Left lung (tissue), 10 donors: ENCODE results near the gene DDA1. TPM values are rescaled to one million over a fixed set of nuclear protein-coding genes. Genes with fewer than 3 reads are reported as not detected.
A peak's percentile ranks its signal among the peaks of the same experiment; 100 is the strongest.

Source experiments
- ATAC-seq: fragments of 200-7000 bp; cut with Tn5 transposase; one replicate; pipeline ENCODE4 v1.9.1; 2020; ENCODE audit warnings: moderate library complexity
- DNase-seq, 4 donors: peaks; one replicate each; pipeline ENCODE4 v3.0.0-alpha.2; 2013 to 2020
- H3K27ac ChIP-seq, 2 donors: fragments of 200-600 bp; sonication (generic) in 1 of 2; one replicate each; pipeline versions ENCODE4 v1.5.0 to v1.8.0; 2020 to 2021
- H3K27me3 ChIP-seq, 2 donors: fragments of 200-600 bp; sonication (generic) in 1 of 2; one replicate each; pipeline versions ENCODE4 v1.5.0 to v1.8.0; 2020 to 2021
- H3K36me3 ChIP-seq, 2 donors: fragments of 200-600 bp; sonication (generic) in 1 of 2; one replicate each; pipeline versions ENCODE4 v1.5.0 to v1.8.0; 2020 to 2021
- H3K4me1 ChIP-seq, 2 donors: fragments of 200-600 bp; one replicate each; pipeline ENCODE4 v1.8.0; 2021
- H3K4me3 ChIP-seq, 2 donors: fragments of 200-600 bp; sonication (generic) in 1 of 2; one replicate each; pipeline versions ENCODE4 v1.5.0 to v1.8.0; 2020 to 2021; ENCODE audit warnings: mild to moderate bottlenecking in 1 of 2
- H3K9me3 ChIP-seq, 2 donors: fragments of 200-600 bp; sonication (generic) in 1 of 2; one replicate each; pipeline versions ENCODE4 v1.5.0 to v1.8.0; 2020 to 2021
- CTCF ChIP-seq, 2 donors: fragments of 200-600 bp; sonication (generic) in 1 of 2; IDR thresholded peaks; one replicate each; pipeline versions ENCODE4 v1.5.0 to v1.8.0; 2021; ENCODE audit warnings: antibody characterized with exemption in 2 of 2
- intact Hi-C, 2 donors: fragments of 100-400 bp; cut with DNase I; formaldehyde crosslinking; loops; one replicate each; pipeline versions ENCODE4 v1.11.2 to v1.14.2; 2022
- polyA plus RNA-seq, 6 donors: library from polyadenylated mRNA; unstranded; fragments of 120-200 nt; gene quantifications; one replicate each; pipeline ENCODE4 v1.2.1, GENCODE V29; 2013; ENCODE audit not compliant: insufficient read length in 6 of 6
- total RNA-seq, 2 donors: library from RNA; stranded (reverse); fragmentation: NEBNext Ultra II Directional; extraction: Animal tissue kit (Norgen Biotek cat#: 25700); gene quantifications; one replicate each; pipeline ENCODE4 v1.2.1, GENCODE V29; 2021
- donor health status: DM: no; HTN: yes; CAD: no.
- donor health status: DM: no; HTN: no; CAD: no.

The DDA1 gene
- total and polyA plus RNA-seq, 8 donors, result 24.7 to 44.1 (median 33.0) TPM

GRCh38 chr19:17263712-17264640 is 45.4 kb upstream of the DDA1 start:
- H3K4me1 ChIP-seq, result peaks cover 6 to 17% of the 10 kb centered on the region in 2 donors

GRCh38 chr19:17264641-17264979 is 44.8 kb upstream of the DDA1 start, which contains the start of gene USHBP1:
TSS of gene USHBP1 (minus strand) at chr19:17264745. CDS start at chr19:17264299, 446 bp downstream.
- ATAC-seq (no peak), DNase-seq (no peak)
- no peaks in the 10 kb centered on the region for H3K9me3 ChIP-seq
- H3K36me3 ChIP-seq, result peaks cover 0 to 13% of the 10 kb centered on the region in 2 donors
- peaks cover 6 to 18% of the 10 kb centered on the region in 2 donors for H3K4me1 ChIP-seq
- peak within 1 kb of the TSS; percentile 57 to 74 for H3K27ac ChIP-seq
- peak within 1 kb of the TSS in 1 of 2 donors; percentile 44 for H3K4me3 ChIP-seq
- H3K27me3 ChIP-seq, result no peaks in the 10 kb centered on the region
- no peak for TF ChIP-seq CTCF (IDR thresholded peaks at IDR 0.05)
- intact Hi-C loops, result no loop called here

More at GRCh38 chr19:17263712-17264640, 45.4 kb upstream of the DDA1 start:
- no peak for TF ChIP-seq CTCF (IDR thresholded peaks at IDR 0.05)
- DNase-seq (no peak), ATAC-seq (no peak)
- peak overlapping the region in 1 of 2 donors; percentile 44 for H3K4me3 ChIP-seq
- peaks cover 0 to 13% of the 10 kb centered on the region in 2 donors for H3K36me3 ChIP-seq
- intact Hi-C loops, result no loop called here
- H3K9me3 ChIP-seq, result no peaks in the 10 kb centered on the region
- H3K27me3 ChIP-seq, result no peaks in the 10 kb centered on the region
- H3K27ac ChIP-seq, result peak overlapping the region; percentile 57 to 74

GRCh38 chr19:17266026-17266425 is 43.3 kb upstream of the DDA1 start:
- Histone ChIP-seq H3K4me1 (peaks cover 6 to 16% of the 10 kb centered on the region in 2 donors), H3K4me3 (no peak overlapping the region), H3K27ac (peak overlapping the region in 1 of 2 donors; percentile 77), H3K27me3 (no peaks in the 10 kb centered on the region), H3K36me3 (peaks cover 0 to 25% of the 10 kb centered on the region in 2 donors), H3K9me3 (no peaks in the 10 kb centered on the region)
- TF ChIP-seq CTCF (IDR thresholded peaks at IDR 0.05), result no peak
- ATAC-seq, result no peak
- DNase-seq, result no peak
- intact Hi-C loops, result no loop called here

DNA sequence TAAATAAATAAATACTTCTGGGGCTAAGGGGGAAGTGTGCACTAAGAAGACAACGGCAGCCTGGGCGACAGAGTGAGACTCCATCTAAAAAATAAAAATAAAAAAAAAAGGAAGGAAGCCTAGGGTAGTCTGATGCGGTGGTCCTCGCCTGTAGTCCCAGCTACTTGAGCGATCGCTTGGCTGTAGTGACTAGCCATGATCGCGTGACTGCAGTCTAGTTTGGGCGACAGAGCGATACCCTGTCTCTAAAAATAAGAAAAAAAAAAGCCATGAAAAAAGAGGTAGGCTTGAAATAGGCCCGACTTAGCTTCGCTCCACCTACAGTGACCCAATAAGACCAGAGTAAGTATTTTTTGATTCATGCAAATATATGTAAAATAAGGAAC is 42.8 kb upstream of the DDA1 start:
- Histone ChIP-seq H3K4me1 (peaks cover 6 to 15% of the 10 kb centered on the region in 2 donors), H3K36me3 (peaks cover 0 to 31% of the 10 kb centered on the region in 2 donors), H3K27ac (peak overlapping the region in 1 of 2 donors; percentile 77), H3K27me3 (no peaks in the 10 kb centered on the region), H3K4me3 (peak overlapping the region in 1 of 2 donors; percentile 83), H3K9me3 (no peaks in the 10 kb centered on the region)
- no peak for TF ChIP-seq CTCF (IDR thresholded peaks at IDR 0.05)
- no peak for DNase-seq
- ATAC-seq, result no peak
- intact Hi-C loops, result no loop called here
